ENCODE measurements around the gene MEGF11.

Gene MEGF11

DNA sequence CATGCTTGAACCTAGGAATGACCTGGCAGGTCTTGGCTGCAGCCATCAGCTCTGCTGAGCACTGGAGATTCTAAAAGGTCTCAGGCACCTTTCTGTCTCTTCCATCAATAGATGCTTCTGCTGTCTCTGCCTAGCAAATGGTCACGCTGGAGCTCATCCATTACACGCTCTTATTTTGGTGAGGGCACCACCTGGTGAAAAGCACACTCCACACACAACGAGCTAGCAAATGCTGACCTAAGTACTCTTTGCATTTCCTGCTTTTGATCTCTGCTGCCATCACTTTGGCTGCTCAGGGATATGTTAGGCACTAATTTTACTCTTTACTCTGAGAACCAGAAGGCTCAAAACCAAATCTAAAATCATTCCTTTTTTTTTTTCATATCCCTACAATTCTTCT, 293.0 kb downstream of the MEGF11 start:
- Histone ChIP-seq H3K4me3 (ENCODE audit: low read depth in 1 of 2, low read length in 2 of 2) (no peak overlapping the region), H3K4me1 (ENCODE audit: control insufficient read depth in 1 of 2, insufficient read depth in 2 of 2, low read length in 2 of 2) (no peaks in the 10 kb centered on the region), H3K27ac (ENCODE audit: low read depth, low read length) (no peak overlapping the region), H3K27me3 (ENCODE audit: control insufficient read depth in 1 of 2, insufficient read depth in 2 of 2, low read length in 2 of 2) (peaks cover 6 to 10% of the 10 kb centered on the region in 2 donors), H3K9me3 (ENCODE audit: control insufficient read depth in 1 of 2, low read length in 2 of 2) (no peaks in the 10 kb centered on the region), H3K9ac (ENCODE audit: low read depth in 1 of 2, low read length in 2 of 2) (no peak overlapping the region), H3K36me3 (ENCODE audit: control insufficient read depth in 1 of 2, insufficient read depth in 2 of 2, low read length in 2 of 2) (no peaks in the 10 kb centered on the region)

DNA sequence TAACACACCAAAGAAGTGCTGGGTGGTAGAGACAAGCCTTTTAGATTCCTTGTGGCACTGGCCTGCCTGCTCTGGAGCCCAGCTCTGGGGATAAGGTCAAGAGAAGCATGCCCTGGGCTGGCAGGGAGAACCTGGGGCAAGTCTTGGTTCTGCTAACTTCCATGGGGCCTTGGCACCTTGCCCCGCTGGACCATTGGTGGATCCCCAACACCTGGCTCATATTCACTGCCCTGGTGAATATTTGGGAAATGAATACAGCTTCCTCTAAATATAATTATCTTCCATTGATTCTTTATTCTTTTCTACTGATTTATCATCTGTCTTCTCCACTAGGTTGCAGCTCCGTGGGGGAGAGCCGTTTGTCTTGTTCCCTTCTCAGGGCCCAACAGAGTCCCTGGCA, 294.7 kb downstream of the MEGF11 start:
- Histone ChIP-seq H3K9ac (ENCODE audit: low read depth in 1 of 2, low read length in 2 of 2) (no peak overlapping the region), H3K27me3 (ENCODE audit: control insufficient read depth in 1 of 2, insufficient read depth in 2 of 2, low read length in 2 of 2) (peaks cover 4 to 6% of the 10 kb centered on the region in 2 donors), H3K36me3 (ENCODE audit: control insufficient read depth in 1 of 2, insufficient read depth in 2 of 2, low read length in 2 of 2) (no peaks in the 10 kb centered on the region), H3K4me3 (ENCODE audit: low read depth in 1 of 2, low read length in 2 of 2) (no peak overlapping the region), H3K4me1 (ENCODE audit: control insufficient read depth in 1 of 2, insufficient read depth in 2 of 2, low read length in 2 of 2) (no peaks in the 10 kb centered on the region), H3K27ac (ENCODE audit: low read depth, low read length) (no peak overlapping the region), H3K9me3 (ENCODE audit: control insufficient read depth in 1 of 2, low read length in 2 of 2) (no peaks in the 10 kb centered on the region)

DNA sequence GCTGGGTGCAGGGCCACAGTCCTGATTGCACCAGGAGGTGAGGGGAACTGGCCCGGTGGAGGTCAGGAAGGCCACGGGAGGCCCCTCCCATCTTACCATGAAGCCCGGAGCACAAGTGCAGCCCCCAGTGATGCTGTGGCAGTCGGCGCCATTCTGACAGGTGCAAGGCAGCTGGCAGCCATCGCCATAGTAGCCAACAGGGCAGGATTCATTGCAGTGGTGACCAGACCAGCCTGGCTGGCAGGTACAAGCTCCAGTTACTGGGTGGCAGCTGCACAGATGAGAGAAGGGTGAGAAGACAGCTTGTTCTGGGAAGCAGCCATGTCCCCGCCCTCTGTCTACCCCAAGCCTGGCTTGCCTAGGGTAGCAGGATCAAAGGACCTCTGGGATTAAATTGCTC, 296.1 kb downstream of the MEGF11 start:
- no peaks in the 10 kb centered on the region for H3K36me3 ChIP-seq (ENCODE audit: control insufficient read depth in 1 of 2, insufficient read depth in 2 of 2, low read length in 2 of 2)

DNA sequence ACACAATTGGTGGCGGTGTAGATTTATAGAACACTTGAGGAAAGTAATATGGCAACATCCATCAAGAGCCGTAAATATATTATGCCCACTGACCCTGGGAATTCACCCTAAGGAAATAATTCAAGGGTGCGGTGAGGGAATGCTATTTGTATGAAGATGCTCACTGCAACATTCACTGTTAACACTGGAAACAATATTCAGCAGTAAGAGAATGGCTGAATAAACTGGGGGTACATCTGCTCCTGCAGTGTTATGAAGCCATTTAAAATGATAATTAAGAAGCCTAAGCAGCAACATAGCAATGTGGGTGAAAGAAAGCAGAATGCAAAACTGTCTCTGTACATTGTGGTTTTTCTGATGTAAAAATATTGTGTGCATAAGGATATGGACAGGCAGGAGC, 296.7 kb downstream of the MEGF11 start:
- Histone ChIP-seq H3K9ac (ENCODE audit: low read depth in 1 of 2, low read length in 2 of 2) (no peak overlapping the region), H3K4me3 (ENCODE audit: low read depth in 1 of 2, low read length in 2 of 2) (no peak overlapping the region), H3K9me3 (ENCODE audit: control insufficient read depth in 1 of 2, low read length in 2 of 2) (no peaks in the 10 kb centered on the region), H3K27me3 (ENCODE audit: control insufficient read depth in 1 of 2, insufficient read depth in 2 of 2, low read length in 2 of 2) (no peaks in the 10 kb centered on the region), H3K36me3 (ENCODE audit: control insufficient read depth in 1 of 2, insufficient read depth in 2 of 2, low read length in 2 of 2) (no peaks in the 10 kb centered on the region), H3K27ac (ENCODE audit: low read depth, low read length) (no peak overlapping the region), H3K4me1 (ENCODE audit: control insufficient read depth in 1 of 2, insufficient read depth in 2 of 2, low read length in 2 of 2) (no peaks in the 10 kb centered on the region)

More for the DNA sequence above, 296.1 kb downstream of the MEGF11 start:
- Histone ChIP-seq H3K27me3 (ENCODE audit: control insufficient read depth in 1 of 2, insufficient read depth in 2 of 2, low read length in 2 of 2) (peaks cover 0 to under 1% of the 10 kb centered on the region in 2 donors), H3K4me3 (ENCODE audit: low read depth in 1 of 2, low read length in 2 of 2) (no peak overlapping the region), H3K9ac (ENCODE audit: low read depth in 1 of 2, low read length in 2 of 2) (no peak overlapping the region), H3K4me1 (ENCODE audit: control insufficient read depth in 1 of 2, insufficient read depth in 2 of 2, low read length in 2 of 2) (no peaks in the 10 kb centered on the region), H3K9me3 (ENCODE audit: control insufficient read depth in 1 of 2, low read length in 2 of 2) (no peaks in the 10 kb centered on the region), H3K27ac (ENCODE audit: low read depth, low read length) (no peak overlapping the region)

DNA sequence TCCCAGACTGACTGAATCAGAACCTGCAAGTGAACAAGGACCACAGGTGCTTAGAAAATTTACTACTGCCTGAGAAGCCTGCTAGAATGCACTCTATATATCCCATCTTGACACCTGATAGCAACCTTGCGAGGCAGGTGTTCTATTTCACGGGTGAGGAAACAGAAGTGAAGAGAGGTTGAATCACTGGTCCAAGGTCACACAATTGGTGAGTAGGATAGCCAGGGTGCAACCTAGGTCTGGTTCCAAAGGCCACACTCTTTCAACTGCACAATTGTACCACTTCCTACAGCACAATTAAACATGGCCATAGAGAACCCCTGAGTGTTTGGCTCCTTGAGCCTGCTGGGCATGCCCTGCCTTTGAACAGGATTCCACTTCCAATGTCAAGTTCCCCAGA, 297.2 kb downstream of the MEGF11 start:
- H3K4me3 ChIP-seq (ENCODE audit: low read depth in 1 of 2, low read length in 2 of 2): no peak overlapping the region
- H3K36me3 ChIP-seq (ENCODE audit: control insufficient read depth in 1 of 2, insufficient read depth in 2 of 2, low read length in 2 of 2): no peaks in the 10 kb centered on the region
- no peaks in the 10 kb centered on the region for H3K4me1 ChIP-seq (ENCODE audit: control insufficient read depth in 1 of 2, insufficient read depth in 2 of 2, low read length in 2 of 2)
- no peaks in the 10 kb centered on the region for H3K27me3 ChIP-seq (ENCODE audit: control insufficient read depth in 1 of 2, insufficient read depth in 2 of 2, low read length in 2 of 2)
- H3K27ac ChIP-seq (ENCODE audit: low read depth, low read length): no peak overlapping the region
- H3K9ac ChIP-seq (ENCODE audit: low read depth in 1 of 2, low read length in 2 of 2): no peak overlapping the region
- H3K9me3 ChIP-seq (ENCODE audit: control insufficient read depth in 1 of 2, low read length in 2 of 2): no peaks in the 10 kb centered on the region

DNA sequence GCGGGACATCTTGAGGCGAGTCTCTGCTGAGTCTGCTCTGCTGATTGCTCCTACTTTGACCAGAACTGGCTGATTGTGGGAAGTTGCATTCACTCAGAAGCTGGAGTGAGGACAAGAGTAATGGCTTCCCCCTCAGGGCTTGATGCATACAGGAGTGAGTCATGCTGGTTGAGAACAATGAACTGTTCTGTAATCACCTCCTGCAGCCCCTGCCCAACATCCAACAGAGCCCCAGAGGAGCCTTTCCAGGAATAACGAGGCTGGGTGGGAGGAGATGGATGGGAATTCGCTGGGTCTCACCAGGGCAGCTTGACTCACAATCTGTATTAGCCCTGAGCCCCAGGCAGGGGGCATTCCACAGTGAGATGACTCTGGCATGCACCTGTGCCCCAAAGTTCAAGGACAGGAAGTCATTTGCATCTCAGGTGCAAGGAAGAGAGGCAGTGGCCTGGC, 299.2 kb downstream of the MEGF11 start:
- no peaks in the 10 kb centered on the region for H3K4me1 ChIP-seq (ENCODE audit: control insufficient read depth in 1 of 2, insufficient read depth in 2 of 2, low read length in 2 of 2)
- no peak overlapping the region for H3K9ac ChIP-seq (ENCODE audit: low read depth in 1 of 2, low read length in 2 of 2)
- H3K27ac ChIP-seq (ENCODE audit: low read depth, low read length): no peak overlapping the region
- H3K36me3 ChIP-seq (ENCODE audit: control insufficient read depth in 1 of 2, insufficient read depth in 2 of 2, low read length in 2 of 2): no peaks in the 10 kb centered on the region
- no peak overlapping the region for H3K4me3 ChIP-seq (ENCODE audit: low read depth in 1 of 2, low read length in 2 of 2)
- no peaks in the 10 kb centered on the region for H3K9me3 ChIP-seq (ENCODE audit: control insufficient read depth in 1 of 2, low read length in 2 of 2)
- H3K27me3 ChIP-seq (ENCODE audit: control insufficient read depth in 1 of 2, insufficient read depth in 2 of 2, low read length in 2 of 2): no peaks in the 10 kb centered on the region

DNA sequence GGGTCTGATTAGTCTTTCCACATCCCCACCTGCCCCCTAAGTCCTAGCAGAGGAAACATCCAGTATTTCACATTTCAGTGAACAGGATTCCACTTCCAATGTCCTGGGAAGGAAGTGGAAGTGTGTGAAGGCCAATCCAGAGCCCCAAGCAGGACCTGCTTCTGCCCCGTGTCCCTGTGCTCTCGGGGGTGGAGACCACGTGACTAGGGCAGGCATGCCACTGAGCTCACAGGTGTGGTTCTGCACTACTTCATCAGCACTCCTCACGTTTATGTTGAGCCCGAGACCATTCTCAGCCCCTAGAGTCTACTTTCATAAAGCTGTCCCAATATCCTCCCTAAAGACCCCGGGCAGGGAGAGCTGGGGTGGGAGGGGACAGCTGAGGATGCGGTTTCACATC, 299.9 kb downstream of the MEGF11 start:
- no peak overlapping the region for H3K9ac ChIP-seq (ENCODE audit: low read depth in 1 of 2, low read length in 2 of 2)
- H3K4me3 ChIP-seq (ENCODE audit: low read depth in 1 of 2, low read length in 2 of 2): no peak overlapping the region
- no peaks in the 10 kb centered on the region for H3K36me3 ChIP-seq (ENCODE audit: control insufficient read depth in 1 of 2, insufficient read depth in 2 of 2, low read length in 2 of 2)
- no peaks in the 10 kb centered on the region for H3K9me3 ChIP-seq (ENCODE audit: control insufficient read depth in 1 of 2, low read length in 2 of 2)
- H3K27me3 ChIP-seq (ENCODE audit: control insufficient read depth in 1 of 2, insufficient read depth in 2 of 2, low read length in 2 of 2): no peaks in the 10 kb centered on the region
- no peak overlapping the region for H3K27ac ChIP-seq (ENCODE audit: low read depth, low read length)
- H3K4me1 ChIP-seq (ENCODE audit: control insufficient read depth in 1 of 2, insufficient read depth in 2 of 2, low read length in 2 of 2): no peaks in the 10 kb centered on the region

DNA sequence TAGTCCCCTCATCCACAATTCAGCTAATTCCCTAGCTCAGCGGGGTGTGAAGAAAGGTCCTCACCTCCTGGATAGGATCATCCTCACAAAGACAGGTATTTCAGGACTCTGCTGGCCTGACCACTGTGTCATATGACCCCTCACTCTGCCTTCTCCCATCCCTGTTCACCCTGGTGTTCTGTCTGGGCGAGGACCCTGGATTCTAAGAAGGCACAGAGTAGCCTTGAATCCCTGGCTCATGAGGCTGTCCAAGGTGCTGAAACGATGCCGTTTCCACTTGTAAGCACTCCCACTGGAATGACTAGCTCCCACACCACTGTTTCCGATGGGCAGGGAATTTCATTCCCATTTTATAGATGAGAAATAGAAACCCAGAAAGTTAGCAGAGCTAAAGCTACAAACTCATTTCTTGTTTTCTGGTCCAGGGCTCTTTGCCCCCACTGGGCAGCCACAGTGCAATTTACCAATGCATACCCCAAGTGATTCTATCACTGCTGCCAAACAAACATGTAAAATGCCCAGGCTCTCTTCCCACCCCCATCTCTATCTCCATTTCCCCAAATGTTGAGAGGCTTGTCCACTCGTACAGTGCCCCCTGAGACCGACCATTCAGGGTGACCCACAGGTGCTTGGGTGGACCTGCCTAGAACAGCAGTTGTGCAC, 301.0 kb downstream of the MEGF11 start:
- Histone ChIP-seq H3K36me3 (ENCODE audit: control insufficient read depth in 1 of 2, insufficient read depth in 2 of 2, low read length in 2 of 2) (no peaks in the 10 kb centered on the region), H3K9ac (ENCODE audit: low read depth in 1 of 2, low read length in 2 of 2) (no peak overlapping the region), H3K4me3 (ENCODE audit: low read depth in 1 of 2, low read length in 2 of 2) (no peak overlapping the region), H3K9me3 (ENCODE audit: control insufficient read depth in 1 of 2, low read length in 2 of 2) (no peaks in the 10 kb centered on the region), H3K27me3 (ENCODE audit: control insufficient read depth in 1 of 2, insufficient read depth in 2 of 2, low read length in 2 of 2) (no peaks in the 10 kb centered on the region), H3K27ac (ENCODE audit: low read depth, low read length) (no peak overlapping the region), H3K4me1 (ENCODE audit: control insufficient read depth in 1 of 2, insufficient read depth in 2 of 2, low read length in 2 of 2) (no peaks in the 10 kb centered on the region)

DNA sequence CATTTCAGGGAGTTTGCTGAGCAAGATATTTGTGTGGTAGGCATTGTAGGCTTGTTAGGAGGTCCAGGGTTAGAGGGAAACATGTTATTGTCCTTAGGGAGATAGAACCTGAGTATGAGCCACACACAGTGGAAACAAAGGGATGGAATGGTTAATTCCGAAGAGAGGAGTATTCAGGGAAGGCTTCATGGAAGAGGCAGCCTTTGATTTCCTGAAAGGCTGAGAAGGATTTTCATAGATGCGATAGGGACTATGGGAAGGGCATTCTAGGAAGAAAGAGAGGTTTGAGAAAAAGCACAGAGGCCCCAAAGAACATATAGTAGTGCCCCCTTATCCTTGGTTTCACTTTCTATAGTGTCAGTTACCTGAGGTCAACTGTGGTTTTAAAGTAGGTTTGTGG, 302.5 kb downstream of the MEGF11 start:
- no peaks in the 10 kb centered on the region for H3K36me3 ChIP-seq (ENCODE audit: control insufficient read depth in 1 of 2, insufficient read depth in 2 of 2, low read length in 2 of 2)
- no peaks in the 10 kb centered on the region for H3K9me3 ChIP-seq (ENCODE audit: control insufficient read depth in 1 of 2, low read length in 2 of 2)
- H3K27me3 ChIP-seq (ENCODE audit: control insufficient read depth in 1 of 2, insufficient read depth in 2 of 2, low read length in 2 of 2): no peaks in the 10 kb centered on the region
- no peak overlapping the region for H3K9ac ChIP-seq (ENCODE audit: low read depth in 1 of 2, low read length in 2 of 2)
- no peaks in the 10 kb centered on the region for H3K4me1 ChIP-seq (ENCODE audit: control insufficient read depth in 1 of 2, insufficient read depth in 2 of 2, low read length in 2 of 2)
- no peak overlapping the region for H3K27ac ChIP-seq (ENCODE audit: low read depth, low read length)
- no peak overlapping the region for H3K4me3 ChIP-seq (ENCODE audit: low read depth in 1 of 2, low read length in 2 of 2)

DNA sequence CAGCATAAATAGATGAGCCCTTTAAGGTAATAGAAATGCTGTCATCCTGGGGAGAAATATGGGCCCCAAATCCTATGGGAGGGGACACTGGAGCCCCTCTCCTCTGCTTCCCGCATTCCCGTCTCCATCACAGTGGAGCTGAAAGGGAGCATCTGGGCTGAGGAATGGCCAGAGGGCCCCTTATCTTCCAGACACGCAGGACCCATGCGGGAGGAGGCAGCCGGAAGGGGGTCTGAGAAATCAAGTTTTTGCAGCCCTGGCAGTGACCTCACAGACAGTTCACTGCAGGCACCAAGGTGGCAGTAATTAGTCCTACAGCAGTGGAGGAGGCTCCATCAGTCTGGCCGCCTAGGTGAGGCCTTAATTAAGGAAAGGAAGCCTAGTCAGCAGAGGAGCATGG, 304.1 kb downstream of the MEGF11 start:
- H3K27me3 ChIP-seq (ENCODE audit: control insufficient read depth in 1 of 2, insufficient read depth in 2 of 2, low read length in 2 of 2): no peaks in the 10 kb centered on the region
- H3K9me3 ChIP-seq (ENCODE audit: control insufficient read depth in 1 of 2, low read length in 2 of 2): no peaks in the 10 kb centered on the region
- no peak overlapping the region for H3K9ac ChIP-seq (ENCODE audit: low read depth in 1 of 2, low read length in 2 of 2)
- no peak overlapping the region for H3K27ac ChIP-seq (ENCODE audit: low read depth, low read length)
- H3K36me3 ChIP-seq (ENCODE audit: control insufficient read depth in 1 of 2, insufficient read depth in 2 of 2, low read length in 2 of 2): no peaks in the 10 kb centered on the region
- H3K4me3 ChIP-seq (ENCODE audit: low read depth in 1 of 2, low read length in 2 of 2): no peak overlapping the region
- H3K4me1 ChIP-seq (ENCODE audit: control insufficient read depth in 1 of 2, insufficient read depth in 2 of 2, low read length in 2 of 2): no peaks in the 10 kb centered on the region

DNA sequence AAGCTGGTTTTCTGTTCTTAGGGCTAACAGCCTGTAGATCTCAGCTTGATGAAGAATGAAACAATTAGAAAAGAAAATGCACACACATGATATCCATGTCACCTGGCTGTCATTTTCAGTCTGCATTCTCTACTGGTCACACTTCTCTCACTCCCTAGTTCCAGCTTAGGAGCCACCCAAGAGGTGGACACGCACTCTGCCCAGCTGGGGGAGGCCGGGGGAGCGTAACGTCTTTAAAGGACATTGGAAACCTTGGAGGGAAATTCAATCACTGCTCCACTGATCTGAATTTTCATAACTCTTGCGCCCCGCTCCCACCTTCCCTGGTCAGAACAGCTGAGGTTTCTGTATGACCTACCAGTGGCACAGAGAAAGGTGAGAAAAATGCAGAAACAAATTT, 304.5 kb downstream of the MEGF11 start:
- Histone ChIP-seq H3K27me3 (ENCODE audit: control insufficient read depth in 1 of 2, insufficient read depth in 2 of 2, low read length in 2 of 2) (no peaks in the 10 kb centered on the region), H3K9me3 (ENCODE audit: control insufficient read depth in 1 of 2, low read length in 2 of 2) (no peaks in the 10 kb centered on the region), H3K9ac (ENCODE audit: low read depth in 1 of 2, low read length in 2 of 2) (no peak overlapping the region), H3K27ac (ENCODE audit: low read depth, low read length) (no peak overlapping the region), H3K36me3 (ENCODE audit: control insufficient read depth in 1 of 2, insufficient read depth in 2 of 2, low read length in 2 of 2) (no peaks in the 10 kb centered on the region), H3K4me1 (ENCODE audit: control insufficient read depth in 1 of 2, insufficient read depth in 2 of 2, low read length in 2 of 2) (no peaks in the 10 kb centered on the region), H3K4me3 (ENCODE audit: low read depth in 1 of 2, low read length in 2 of 2) (no peak overlapping the region)
